Measurements from ENCODE around the gene PRICKLE1.
"Not testable (repeated sequence)": the region's sequence is repeated elsewhere in the genome, so short reads cannot be mapped to it uniquely, and the experiment has no call there.

The PRICKLE1 gene

GRCh38 chr12:42541965-42542364, 47.6 kb downstream of the PRICKLE1 start:
- no peaks in the 10 kb centered on the region for H3K9me3 ChIP-seq (ENCODE audit: insufficient read depth, low read depth, low read length)
- TF ChIP-seq CTCF (conservative IDR thresholded peaks at IDR 0.05; ENCODE audit: low read length) (no peak), EZH2phosphoT487 (IDR thresholded peaks at IDR 0.05; ENCODE audit: borderline replicate concordance) (no peak)
- H3K79me2 ChIP-seq (ENCODE audit: insufficient read depth, low read length): no peaks in the 10 kb centered on the region
- H3K4me1 ChIP-seq (ENCODE audit: insufficient read depth, low read length, poor library complexity, severe bottlenecking): no peaks in the 10 kb centered on the region
- H3K4me3 ChIP-seq (ENCODE audit: low read length, poor library complexity, severe bottlenecking): no peak overlapping the region
- H3K9ac ChIP-seq (ENCODE audit: low read depth, low read length, poor library complexity, severe bottlenecking): no peak overlapping the region
- H3K4me2 ChIP-seq (ENCODE audit: low read depth, low read length, poor library complexity, severe bottlenecking): no peak overlapping the region
- H3K36me3 ChIP-seq (ENCODE audit: insufficient read depth, low read length): no peaks in the 10 kb centered on the region
- no peaks in the 10 kb centered on the region for H3F3A ChIP-seq (ENCODE audit: low read depth)
- H3K27me3 ChIP-seq (ENCODE audit: insufficient read depth, low read length, poor library complexity, severe bottlenecking): no peaks in the 10 kb centered on the region
- no peaks in the 10 kb centered on the region for H4K20me1 ChIP-seq (ENCODE audit: insufficient read depth, low read length, poor library complexity, severe bottlenecking)
- H3K9me2 ChIP-seq (replicated peaks; ENCODE audit: low read depth, low read length): no peaks in the 10 kb centered on the region
- H2AFZ ChIP-seq (ENCODE audit: low read length): no peak overlapping the region

- H3K79me2 ChIP-seq (ENCODE audit: insufficient read depth, low read length); H3K9me2 ChIP-seq (replicated peaks; ENCODE audit: low read depth, low read length); H3K4me3 ChIP-seq (ENCODE audit: low read length, poor library complexity, severe bottlenecking); H2AFZ ChIP-seq (ENCODE audit: low read length); H3F3A ChIP-seq (ENCODE audit: low read depth); H3K9ac ChIP-seq (ENCODE audit: low read depth, low read length, poor library complexity, severe bottlenecking); H3K9me3 ChIP-seq (ENCODE audit: insufficient read depth, low read depth, low read length); H3K4me2 ChIP-seq (ENCODE audit: low read depth, low read length, poor library complexity, severe bottlenecking); H3K36me3 ChIP-seq (ENCODE audit: insufficient read depth, low read length); H3K4me1 ChIP-seq (ENCODE audit: insufficient read depth, low read length, poor library complexity, severe bottlenecking); H4K20me1 ChIP-seq (ENCODE audit: insufficient read depth, low read length, poor library complexity, severe bottlenecking); H3K27me3 ChIP-seq (ENCODE audit: insufficient read depth, low read length, poor library complexity, severe bottlenecking): not testable (repeated sequence)
Measured at GRCh38 chr12:42541308-42541707, 48.2 kb downstream of the PRICKLE1 start.

- TF ChIP-seq EZH2phosphoT487 (IDR thresholded peaks at IDR 0.05; ENCODE audit: borderline replicate concordance) (no peak), CTCF (conservative IDR thresholded peaks at IDR 0.05; ENCODE audit: low read length) (no peak)
- H3K4me3 ChIP-seq (ENCODE audit: low read length, poor library complexity, severe bottlenecking): no peak overlapping the region
Measured at GRCh38 chr12:42539696-42540095, 49.9 kb downstream of the PRICKLE1 start.

GRCh38 chr12:42538203-42538602, 51.3 kb downstream of the PRICKLE1 start:
- H3K79me2 ChIP-seq (ENCODE audit: insufficient read depth, low read length): no peaks in the 10 kb centered on the region
- no peaks in the 10 kb centered on the region for H3K4me1 ChIP-seq (ENCODE audit: insufficient read depth, low read length, poor library complexity, severe bottlenecking)
- TF ChIP-seq EZH2phosphoT487 (IDR thresholded peaks at IDR 0.05; ENCODE audit: borderline replicate concordance): no peak
- TF ChIP-seq CTCF (conservative IDR thresholded peaks at IDR 0.05; ENCODE audit: low read length): no peak
- no peaks in the 10 kb centered on the region for H3F3A ChIP-seq (ENCODE audit: low read depth)
- H4K20me1 ChIP-seq (ENCODE audit: insufficient read depth, low read length, poor library complexity, severe bottlenecking): no peaks in the 10 kb centered on the region
- no peak overlapping the region for H2AFZ ChIP-seq (ENCODE audit: low read length)
- H3K9ac ChIP-seq (ENCODE audit: low read depth, low read length, poor library complexity, severe bottlenecking): no peak overlapping the region
- no peaks in the 10 kb centered on the region for H3K9me3 ChIP-seq (ENCODE audit: insufficient read depth, low read depth, low read length)
- H3K4me2 ChIP-seq (ENCODE audit: low read depth, low read length, poor library complexity, severe bottlenecking): no peak overlapping the region
- no peak overlapping the region for H3K4me3 ChIP-seq (ENCODE audit: low read length, poor library complexity, severe bottlenecking)
- no peaks in the 10 kb centered on the region for H3K36me3 ChIP-seq (ENCODE audit: insufficient read depth, low read length)
- H3K27me3 ChIP-seq (ENCODE audit: insufficient read depth, low read length, poor library complexity, severe bottlenecking): no peaks in the 10 kb centered on the region
- no peaks in the 10 kb centered on the region for H3K9me2 ChIP-seq (replicated peaks; ENCODE audit: low read depth, low read length)

More at GRCh38 chr12:42539696-42540095, 49.9 kb downstream of the PRICKLE1 start:
- Histone ChIP-seq H3K4me1 (ENCODE audit: insufficient read depth, low read length, poor library complexity, severe bottlenecking) (no peaks in the 10 kb centered on the region), H2AFZ (ENCODE audit: low read length) (no peak overlapping the region), H4K20me1 (ENCODE audit: insufficient read depth, low read length, poor library complexity, severe bottlenecking) (no peaks in the 10 kb centered on the region), H3K27me3 (ENCODE audit: insufficient read depth, low read length, poor library complexity, severe bottlenecking) (no peaks in the 10 kb centered on the region), H3F3A (ENCODE audit: low read depth) (no peaks in the 10 kb centered on the region), H3K9me2 (replicated peaks; ENCODE audit: low read depth, low read length) (no peaks in the 10 kb centered on the region), H3K79me2 (ENCODE audit: insufficient read depth, low read length) (no peaks in the 10 kb centered on the region), H3K36me3 (ENCODE audit: insufficient read depth, low read length) (no peaks in the 10 kb centered on the region), H3K9ac (ENCODE audit: low read depth, low read length, poor library complexity, severe bottlenecking) (no peak overlapping the region), H3K9me3 (ENCODE audit: insufficient read depth, low read depth, low read length) (no peaks in the 10 kb centered on the region), H3K4me2 (ENCODE audit: low read depth, low read length, poor library complexity, severe bottlenecking) (no peak overlapping the region)

Measured in Loucy (cell line).